ENCODE measurements around the gene PSAPL1. TPM values are rescaled to one million over a fixed set of nuclear protein-coding genes. Genes with fewer than 3 reads are reported as not detected.
A peak's percentile ranks its signal among the peaks of the same experiment; 100 is the strongest.

The PSAPL1 gene
- total RNA-seq, 5 donors from 2014 or later (not counting 1 experiment from before 2014, with no cell fraction given), result not detected

GRCh38 chr4:7431696-7432530 lies 2.8 kb downstream of the PSAPL1 start:
- no peaks in the 10 kb centered on the region for H3K36me3 Mint-ChIP-seq
- H3K36me3 ChIP-seq (ENCODE audit: control insufficient read depth in 2 of 2, extremely low read depth in 1 of 2, insufficient read depth in 1 of 2, low read length in 1 of 2), result no peaks in the 10 kb centered on the region
- no peak overlapping the region for H3K27ac Mint-ChIP-seq
- POLR2A ChIA-PET, result no interaction called here
- no peak for DNase-seq
- no peak overlapping the region for H3K4me3 Mint-ChIP-seq
- CTCF ChIA-PET, result interaction anchor here in 1 of 2 donors (0.6 kb wide), 1 partner anchor 219 kb away, joined by 4 read pairs; no protein-coding TSS in a partner anchor
- H3K4me1 ChIP-seq (ENCODE audit: control insufficient read depth in 1 of 2, extremely low read depth in 1 of 2, insufficient read depth in 2 of 2, low read length in 2 of 2), result no peaks in the 10 kb centered on the region
- no peaks in the 10 kb centered on the region for H3K9me3 ChIP-seq
- 79% methylated on average over 18 of the region's 27 CpGs for WGBS (ENCODE audit: insufficient coverage)
- peaks cover 0 to 19% of the 10 kb centered on the region in 2 experiments for H3K27me3 ChIP-seq (replicated peaks in 1 of 2; ENCODE audit: control insufficient read depth in 2 of 2, extremely low read depth in 1 of 2, insufficient read depth in 2 of 2, low read length in 1 of 2)
- peaks cover 5 to 8% of the 10 kb centered on the region in 2 donors for H3K27me3 Mint-ChIP-seq
- no peak for ATAC-seq (replicated peaks in 1 of 4)
- no peak overlapping the region for H3K27ac ChIP-seq (ENCODE audit: low read length)
- no peak overlapping the region for H3K4me3 ChIP-seq (ENCODE audit: control insufficient read depth in 1 of 2, extremely low read depth in 1 of 2, low read length in 1 of 2)
- H3K9me3 Mint-ChIP-seq, result no peaks in the 10 kb centered on the region
- peaks cover 0 to 6% (median 0%) of the 10 kb centered on the region in 3 donors for H3K4me1 Mint-ChIP-seq

GRCh38 chr4:7430965-7431695 lies 3.6 kb downstream of the PSAPL1 start:
- Histone ChIP-seq H3K36me3 (ENCODE audit: control insufficient read depth in 2 of 2, extremely low read depth in 1 of 2, insufficient read depth in 1 of 2, low read length in 1 of 2) (no peaks in the 10 kb centered on the region), H3K4me3 (ENCODE audit: control insufficient read depth in 1 of 2, extremely low read depth in 1 of 2, low read length in 1 of 2) (no peak overlapping the region), H3K27me3 (replicated peaks in 1 of 2; ENCODE audit: control insufficient read depth in 2 of 2, extremely low read depth in 1 of 2, insufficient read depth in 2 of 2, low read length in 1 of 2) (peaks cover 0 to 22% of the 10 kb centered on the region in 2 experiments), H3K27ac (ENCODE audit: low read length) (no peak overlapping the region), H3K9me3 (no peaks in the 10 kb centered on the region), H3K4me1 (ENCODE audit: control insufficient read depth in 1 of 2, extremely low read depth in 1 of 2, insufficient read depth in 2 of 2, low read length in 2 of 2) (no peaks in the 10 kb centered on the region)
- 77% methylated on average over 11 of the region's 17 CpGs for WGBS (ENCODE audit: insufficient coverage)
- ATAC-seq (replicated peaks in 1 of 4) (no peak), DNase-seq (no peak)
- Mint-ChIP-seq H3K9me3 (no peaks in the 10 kb centered on the region), H3K4me1 (peaks cover 0 to 6% (median 0%) of the 10 kb centered on the region in 3 donors), H3K4me3 (no peak overlapping the region), H3K27ac (no peak overlapping the region), H3K27me3 (peaks cover 2 to 8% of the 10 kb centered on the region in 2 donors), H3K36me3 (no peaks in the 10 kb centered on the region)
- POLR2A ChIA-PET, result no interaction called here
- CTCF ChIA-PET, result no interaction called here

DNA sequence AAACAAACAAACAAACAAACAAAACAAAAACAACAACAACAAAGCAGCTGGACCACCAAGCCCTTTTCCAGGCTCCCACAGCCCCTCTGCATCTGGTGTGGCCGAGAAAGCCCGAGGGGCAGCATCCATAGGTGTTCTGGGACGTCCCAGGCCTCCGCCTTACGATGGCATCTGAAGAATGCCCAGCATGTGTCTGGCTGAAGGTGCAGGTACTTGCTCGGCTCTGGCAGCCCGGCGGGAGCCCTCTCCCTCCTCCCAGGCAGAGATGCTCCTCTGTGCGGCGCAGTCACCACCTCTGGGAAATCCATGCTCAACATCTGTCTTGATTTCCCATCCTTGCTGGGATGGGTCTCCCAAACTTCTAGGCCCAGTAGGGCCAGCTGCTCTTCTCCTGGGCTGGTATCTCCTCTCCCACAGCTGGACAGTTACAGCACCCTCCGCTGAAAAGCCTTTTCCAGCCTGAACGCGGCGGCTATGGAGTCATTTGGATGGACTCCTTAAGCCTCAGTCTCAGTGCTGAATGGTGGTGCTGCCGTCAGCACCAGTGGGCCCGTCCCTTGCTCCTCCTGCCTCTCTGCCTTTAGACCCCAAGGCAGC lies 4.3 kb downstream of the PSAPL1 start:
- H3K4me3 Mint-ChIP-seq, result no peak overlapping the region
- WGBS (ENCODE audit: insufficient coverage), result 58% methylated on average over 15 of the region's 16 CpGs
- H3K4me1 Mint-ChIP-seq, result peaks cover 0 to 4% (median 0%) of the 10 kb centered on the region in 3 donors
- no peak overlapping the region for H3K27ac Mint-ChIP-seq
- H3K27me3 Mint-ChIP-seq, result peaks cover 2 to 8% of the 10 kb centered on the region in 2 donors
- peaks cover 0 to 22% of the 10 kb centered on the region in 2 experiments for H3K27me3 ChIP-seq (replicated peaks in 1 of 2; ENCODE audit: control insufficient read depth in 2 of 2, extremely low read depth in 1 of 2, insufficient read depth in 2 of 2, low read length in 1 of 2)
- peak in 1 of 35 experiments; percentile 11 for DNase-seq
- POLR2A ChIA-PET, result no interaction called here
- no peak overlapping the region for H3K27ac ChIP-seq (ENCODE audit: low read length)
- no peaks in the 10 kb centered on the region for H3K9me3 Mint-ChIP-seq
- no peaks in the 10 kb centered on the region for H3K4me1 ChIP-seq (ENCODE audit: control insufficient read depth in 1 of 2, extremely low read depth in 1 of 2, insufficient read depth in 2 of 2, low read length in 2 of 2)
- no peak for ATAC-seq (replicated peaks in 1 of 4)
- no peaks in the 10 kb centered on the region for H3K36me3 Mint-ChIP-seq
- H3K4me3 ChIP-seq (ENCODE audit: control insufficient read depth in 1 of 2, extremely low read depth in 1 of 2, low read length in 1 of 2), result no peak overlapping the region
- CTCF ChIA-PET, result no interaction called here
- H3K9me3 ChIP-seq, result no peaks in the 10 kb centered on the region
- H3K36me3 ChIP-seq (ENCODE audit: control insufficient read depth in 2 of 2, extremely low read depth in 1 of 2, insufficient read depth in 1 of 2, low read length in 1 of 2), result no peaks in the 10 kb centered on the region

- Histone ChIP-seq H3K4me3 (ENCODE audit: control insufficient read depth in 1 of 2, extremely low read depth in 1 of 2, low read length in 1 of 2) (no peak overlapping the region), H3K27ac (ENCODE audit: low read length) (no peak overlapping the region), H3K4me1 (ENCODE audit: control insufficient read depth in 1 of 2, extremely low read depth in 1 of 2, insufficient read depth in 2 of 2, low read length in 2 of 2) (no peaks in the 10 kb centered on the region), H3K27me3 (replicated peaks in 1 of 2; ENCODE audit: control insufficient read depth in 2 of 2, extremely low read depth in 1 of 2, insufficient read depth in 2 of 2, low read length in 1 of 2) (peaks cover 0 to 19% of the 10 kb centered on the region in 2 experiments), H3K9me3 (no peaks in the 10 kb centered on the region), H3K36me3 (ENCODE audit: control insufficient read depth in 2 of 2, extremely low read depth in 1 of 2, insufficient read depth in 1 of 2, low read length in 1 of 2) (no peaks in the 10 kb centered on the region)
- Mint-ChIP-seq H3K4me1 (no peaks in the 10 kb centered on the region), H3K9me3 (no peaks in the 10 kb centered on the region), H3K4me3 (no peak overlapping the region), H3K27me3 (peaks cover 2 to 8% of the 10 kb centered on the region in 2 donors), H3K27ac (no peak overlapping the region), H3K36me3 (no peaks in the 10 kb centered on the region)
- CTCF ChIA-PET, result no interaction called here
- POLR2A ChIA-PET, result no interaction called here
- DNase-seq, result peak in 1 of 35 experiments; percentile 18
- no peak for ATAC-seq (replicated peaks in 1 of 4)
- whole genome bisulfite sequencing (ENCODE audit: insufficient coverage), result 72% methylated on average over 11 of the region's 17 CpGs
These were observed 5.1 kb downstream of the PSAPL1 start for GRCh38 chr4:7429601-7430078.

DNA sequence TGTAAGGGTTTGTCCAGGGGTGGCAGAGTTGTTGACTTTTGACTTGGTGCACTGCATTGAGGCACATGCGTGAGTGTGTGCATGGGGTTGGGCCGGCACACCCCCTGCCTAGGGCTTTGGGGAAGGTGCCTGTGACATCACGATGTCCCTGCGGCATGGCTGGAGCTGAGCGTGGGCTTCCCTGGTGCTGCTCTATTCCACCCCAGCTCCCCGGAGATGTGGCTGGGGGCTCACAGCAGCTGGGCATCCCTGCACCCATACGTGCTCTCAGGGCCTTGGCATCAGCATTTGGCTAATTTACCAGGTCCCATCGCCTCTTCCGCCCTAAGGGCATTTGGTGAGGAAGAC lies 5.7 kb downstream of the PSAPL1 start:
- no peaks in the 10 kb centered on the region for H3K4me1 Mint-ChIP-seq
- no peaks in the 10 kb centered on the region for H3K36me3 Mint-ChIP-seq
- Histone ChIP-seq H3K27ac (ENCODE audit: low read length) (no peak overlapping the region), H3K4me1 (ENCODE audit: control insufficient read depth in 1 of 2, extremely low read depth in 1 of 2, insufficient read depth in 2 of 2, low read length in 2 of 2) (no peaks in the 10 kb centered on the region), H3K9me3 (no peaks in the 10 kb centered on the region), H3K4me3 (ENCODE audit: control insufficient read depth in 1 of 2, extremely low read depth in 1 of 2, low read length in 1 of 2) (no peak overlapping the region), H3K36me3 (ENCODE audit: control insufficient read depth in 2 of 2, extremely low read depth in 1 of 2, insufficient read depth in 1 of 2, low read length in 1 of 2) (no peaks in the 10 kb centered on the region), H3K27me3 (replicated peaks in 1 of 2; ENCODE audit: control insufficient read depth in 2 of 2, extremely low read depth in 1 of 2, insufficient read depth in 2 of 2, low read length in 1 of 2) (peaks cover 0 to 16% of the 10 kb centered on the region in 2 experiments)
- H3K27ac Mint-ChIP-seq, result no peak overlapping the region
- DNase-seq (peak in 2 of 35 experiments; percentile 1 to 17), ATAC-seq (replicated peaks in 1 of 4) (no peak)
- ChIA-PET CTCF (no interaction called here), POLR2A (no interaction called here)
- H3K9me3 Mint-ChIP-seq, result no peaks in the 10 kb centered on the region
- H3K4me3 Mint-ChIP-seq, result no peak overlapping the region
- WGBS (ENCODE audit: insufficient coverage), result 84% methylated on average over 6 of the region's 9 CpGs
- H3K27me3 Mint-ChIP-seq, result peaks cover 2 to 8% of the 10 kb centered on the region in 2 donors

GRCh38 chr4:7428261-7429068 lies 6.3 kb downstream of the PSAPL1 start:
- Mint-ChIP-seq H3K27ac (no peak overlapping the region), H3K4me1 (no peaks in the 10 kb centered on the region), H3K27me3 (peaks cover 2 to 8% of the 10 kb centered on the region in 2 donors), H3K36me3 (no peaks in the 10 kb centered on the region), H3K4me3 (no peak overlapping the region), H3K9me3 (no peaks in the 10 kb centered on the region)
- ChIA-PET CTCF (no interaction called here), POLR2A (no interaction called here)
- Histone ChIP-seq H3K4me1 (ENCODE audit: control insufficient read depth in 1 of 2, extremely low read depth in 1 of 2, insufficient read depth in 2 of 2, low read length in 2 of 2) (no peaks in the 10 kb centered on the region), H3K36me3 (ENCODE audit: control insufficient read depth in 2 of 2, extremely low read depth in 1 of 2, insufficient read depth in 1 of 2, low read length in 1 of 2) (no peaks in the 10 kb centered on the region), H3K27ac (ENCODE audit: low read length) (no peak overlapping the region), H3K4me3 (ENCODE audit: control insufficient read depth in 1 of 2, extremely low read depth in 1 of 2, low read length in 1 of 2) (no peak overlapping the region), H3K27me3 (replicated peaks in 1 of 2; ENCODE audit: control insufficient read depth in 2 of 2, extremely low read depth in 1 of 2, insufficient read depth in 2 of 2, low read length in 1 of 2) (peaks cover 0 to 13% of the 10 kb centered on the region in 2 experiments), H3K9me3 (no peaks in the 10 kb centered on the region)
- 79% methylated on average over 16 of the region's 16 CpGs for WGBS (ENCODE audit: insufficient coverage)
- ATAC-seq (replicated peaks in 1 of 4) (no peak), DNase-seq (peak in 1 of 35 experiments; percentile 23)
